GM23338 (cell line): Measurements from ENCODE around the gene TMED7. TPM values are rescaled to one million over a fixed set of nuclear protein-coding genes. Genes with fewer than 3 reads are reported as not detected.

Source experiments
- ATAC-seq: fragments of 200-7000 bp; cut with Tn5 transposase; 3 replicates; pipeline ENCODE4 v1.9.1; 2020
- DNase-seq: peaks from one replicate; pipeline ENCODE4 v3.0.0-alpha.2; 2015; ENCODE audit warnings: low spot score
- H2AFZ ChIP-seq: fragments of 200-600 bp; sonication (generic); 2 replicates; pipeline ENCODE4 v1.8.0; 2016; ENCODE audit warnings: antibody characterized with exemption, mild to moderate bottlenecking, moderate library complexity
- H3F3A ChIP-seq: fragments of 200-600 bp; sonication (generic); replicated peaks from 2 replicates; pipeline ENCODE4 v1.8.0; 2017; ENCODE audit warnings: antibody characterized with exemption, mixed run types, low read depth
- H3K27ac ChIP-seq: fragments of 200-600 bp; sonication (generic); 2 replicates; pipeline ENCODE4 v1.6.1; 2016; ENCODE audit warnings: low read depth
- H3K27me3 ChIP-seq: fragments of 200-600 bp; sonication (generic); 2 replicates; pipeline ENCODE4 v1.8.0; 2016; ENCODE audit warnings: mild to moderate bottlenecking, mixed run types, moderate library complexity; ENCODE audit not compliant: insufficient read depth
- H3K36me3 ChIP-seq: fragments of 200-600 bp; sonication (generic); 2 replicates; pipeline ENCODE4 v1.8.0; 2016; ENCODE audit warnings: mild to moderate bottlenecking; ENCODE audit not compliant: insufficient read depth
- H3K4me1 ChIP-seq: fragments of 200-600 bp; sonication (generic); 2 replicates; pipeline ENCODE4 v1.8.0; 2016; ENCODE audit warnings: mild to moderate bottlenecking, moderate library complexity; ENCODE audit not compliant: insufficient read depth
- H3K4me2 ChIP-seq: fragments of 200-600 bp; sonication (generic); 2 replicates; pipeline ENCODE4 v1.7.1; 2017; ENCODE audit warnings: mixed run types
- H3K4me3 ChIP-seq: fragments of 200-600 bp; sonication (generic); 2 replicates; pipeline ENCODE4 v1.6.1; 2016; ENCODE audit warnings: mixed run types
- H3K79me2 ChIP-seq: fragments of 200-600 bp; sonication (generic); replicated peaks from 2 replicates; pipeline ENCODE4 v1.8.0; 2017; ENCODE audit warnings: mild to moderate bottlenecking; ENCODE audit not compliant: insufficient read depth
- H3K9me2 ChIP-seq: fragments of 200-600 bp; sonication (generic); 2 replicates; pipeline ENCODE4 v1.8.0; 2017; ENCODE audit not compliant: insufficient read depth
- H4K20me1 ChIP-seq: fragments of 200-600 bp; sonication (generic); replicated peaks from 2 replicates; pipeline ENCODE4 v1.8.0; 2017; ENCODE audit warnings: mild to moderate bottlenecking; ENCODE audit not compliant: insufficient read depth
- H3K27ac Mint-ChIP-seq: 2 replicates; pipeline ENCODE4 v1.8.0; 2020; ENCODE audit warnings: inconsistent platforms, mild to moderate bottlenecking, moderate library complexity, mixed read lengths
- H3K27me3 Mint-ChIP-seq: 3 replicates; pipeline ENCODE4 v1.8.0; 2022; ENCODE audit warnings: low read depth, mild to moderate bottlenecking, moderate library complexity, mixed read lengths, inconsistent platforms; ENCODE audit not compliant: insufficient read depth, poor library complexity
- H3K36me3 Mint-ChIP-seq: 3 replicates; pipeline ENCODE4 v1.8.0; 2021; ENCODE audit warnings: low read depth, mild to moderate bottlenecking, inconsistent platforms, moderate library complexity, mixed read lengths
- H3K4me1 Mint-ChIP-seq: 3 replicates; pipeline ENCODE4 v1.8.0; 2020; ENCODE audit warnings: mild to moderate bottlenecking, inconsistent platforms, mixed read lengths
- H3K4me3 Mint-ChIP-seq: 3 replicates; pipeline ENCODE4 v1.8.0; 2021; ENCODE audit warnings: moderate library complexity, mild to moderate bottlenecking, inconsistent platforms, mixed read lengths
- H3K9me3 Mint-ChIP-seq: 3 replicates; pipeline ENCODE4 v1.8.0; 2020; ENCODE audit warnings: moderate library complexity, mild to moderate bottlenecking, inconsistent platforms, mixed read lengths
- EZH2 ChIP-seq: fragments of 200-600 bp; sonication (generic); IDR thresholded peaks from one replicate; pipeline ENCODE4 v1.8.0; 2017; ENCODE audit warnings: antibody characterized with exemption, mild to moderate bottlenecking, low read depth; ENCODE audit not compliant: unreplicated experiment
- EZH2phosphoT487 ChIP-seq: fragments of 200-600 bp; sonication (generic); IDR thresholded peaks from one replicate; pipeline ENCODE4 v1.8.1; 2018; ENCODE audit warnings: antibody characterized with exemption; ENCODE audit not compliant: unreplicated experiment
- JUNB ChIP-seq: IDR thresholded peaks from one replicate; pipeline ENCODE4 v1.6.1; 2016; ENCODE audit warnings: antibody characterized with exemption; ENCODE audit not compliant: unreplicated experiment
- POLR2AphosphoS5 ChIP-seq: IDR thresholded peaks from 2 replicates; pipeline ENCODE4 v1.6.1; 2016; ENCODE audit warnings: antibody characterized with exemption, low read depth
- STAT1 ChIP-seq: IDR thresholded peaks from one replicate; pipeline ENCODE4 v1.6.1; 2016; ENCODE audit warnings: antibody characterized with exemption; ENCODE audit not compliant: unreplicated experiment
- ZNF462 ChIP-seq: fragments of 250-450 bp; sonication (Bioruptor Pico); IDR thresholded peaks from 2 replicates; pipeline ENCODE4 v1.5.0; 2020; ENCODE audit warnings: mild to moderate bottlenecking, moderate library complexity
- polyA plus RNA-seq: library from polyadenylated mRNA; unstranded; fragments of >200 nt; fragmentation: Nextera tagmentation; extraction: Ambion mirVana; gene quantifications from 2 replicates; pipeline ENCODE4 v1.2.1, GENCODE V29; 2016
- total RNA-seq: library from RNA; depleted of rRNA; stranded (reverse); fragments of >200 nt; shearing (Covaris generic); gene quantifications from 2 replicates; pipeline ENCODE4 v1.2.3, GENCODE V29; 2014
- TF ChIP-seq, protein P1 (sequence below), 2 experiments: fragments of 200-600 bp in 1 of 2; sonication (generic) in 1 of 2; conservative IDR thresholded peaks; 2 replicates each; pipeline versions ENCODE4 v1.5.1 to v1.6.1; 2016 to 2017; ENCODE audit warnings: antibody characterized with exemption in 2 of 2, low read depth in 2 of 2, mild to moderate bottlenecking in 2 of 2, moderate library complexity in 1 of 2
- TF ChIP-seq, protein P2 (sequence below): IDR thresholded peaks from 2 replicates; pipeline ENCODE4 v1.6.1; 2016; ENCODE audit warnings: antibody characterized with exemption

The TMED7 gene
- total and polyA plus RNA-seq, 2 experiments from 2014 or later: 30.2 to 158 TPM

DNA sequence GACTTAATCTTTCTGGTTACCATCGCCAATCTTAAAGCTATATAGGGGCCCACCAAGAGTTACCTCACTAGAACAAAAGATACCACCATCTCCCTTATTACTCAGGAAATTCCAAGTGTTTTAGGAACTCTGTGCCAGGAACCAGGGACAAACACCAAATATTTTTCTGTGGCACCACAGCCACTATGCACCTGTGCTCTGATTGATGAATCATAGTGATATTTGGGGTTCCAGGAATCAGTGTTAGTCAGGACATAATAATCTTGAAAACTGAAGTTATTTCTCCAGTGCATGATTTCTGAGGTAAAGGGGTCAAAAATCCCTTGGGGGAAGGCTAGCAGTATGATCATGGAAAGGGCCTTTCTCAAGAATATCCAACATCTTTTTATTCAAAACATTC lies 10.2 kb upstream of the TMED7 start (continued):
- TF ChIP-seq EZH2: no peak
- no peak for TF ChIP-seq JUNB
- TF ChIP-seq POLR2AphosphoS5: no peak
- TF ChIP-seq EZH2phosphoT487: no peak

DNA sequence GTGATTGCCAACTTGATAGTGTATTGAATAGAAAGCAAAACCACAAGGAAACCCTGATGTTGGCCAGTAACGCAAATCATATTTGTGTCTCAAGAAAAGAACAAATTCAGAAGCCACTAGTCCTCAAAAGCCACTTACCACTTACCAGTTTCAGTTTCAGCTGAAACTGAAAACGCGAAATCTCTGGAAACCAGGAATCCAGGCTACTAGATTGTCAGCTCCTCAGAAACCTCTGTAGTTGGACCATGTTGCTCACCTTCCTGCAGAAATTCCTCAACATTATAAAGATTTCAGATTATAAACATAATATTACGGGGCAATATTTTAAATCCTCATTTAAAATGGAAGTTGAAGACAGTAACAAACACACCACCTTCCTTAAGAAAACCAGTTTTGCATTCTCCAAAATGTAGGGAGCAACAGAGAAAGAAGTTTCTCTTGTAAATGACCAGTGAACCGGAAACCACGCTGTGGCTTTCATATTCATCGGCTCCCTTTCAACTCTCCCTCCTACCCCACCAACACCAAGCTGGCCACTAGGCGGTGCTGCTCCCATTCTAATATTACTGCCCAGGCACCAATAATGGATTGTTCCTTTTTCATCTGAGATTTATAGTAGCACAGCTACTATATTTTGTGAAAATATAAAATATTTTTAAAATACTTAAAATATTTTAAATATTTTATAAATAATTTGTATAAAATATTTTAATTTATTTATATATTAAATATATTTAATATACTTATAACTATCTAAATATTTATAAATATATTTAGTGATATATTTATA lies 8.7 kb upstream of the TMED7 start:
- peak overlapping the region; percentile 0; the same call in 1 of the 2 replicates for H2AFZ ChIP-seq
- H3K4me3 ChIP-seq: peak overlapping the region; percentile 38
- H3F3A ChIP-seq: no peaks in the 10 kb centered on the region
- H3K4me2 ChIP-seq: peak overlapping the region; percentile 53
- H3K36me3 ChIP-seq: no peaks in the 10 kb centered on the region
- H3K27ac ChIP-seq: peak overlapping the region; percentile 65
- peaks cover 42% of the 10 kb centered on the region for H3K4me1 ChIP-seq
- peak overlapping the region; percentile 96 for H3K27ac Mint-ChIP-seq
- H3K27me3 Mint-ChIP-seq: no peaks in the 10 kb centered on the region
- TF ChIP-seq STAT1: no peak
- TF ChIP-seq ZNF462: peak; percentile 24; the same call in 1 of the 2 replicates
- TF ChIP-seq, protein P1, sequence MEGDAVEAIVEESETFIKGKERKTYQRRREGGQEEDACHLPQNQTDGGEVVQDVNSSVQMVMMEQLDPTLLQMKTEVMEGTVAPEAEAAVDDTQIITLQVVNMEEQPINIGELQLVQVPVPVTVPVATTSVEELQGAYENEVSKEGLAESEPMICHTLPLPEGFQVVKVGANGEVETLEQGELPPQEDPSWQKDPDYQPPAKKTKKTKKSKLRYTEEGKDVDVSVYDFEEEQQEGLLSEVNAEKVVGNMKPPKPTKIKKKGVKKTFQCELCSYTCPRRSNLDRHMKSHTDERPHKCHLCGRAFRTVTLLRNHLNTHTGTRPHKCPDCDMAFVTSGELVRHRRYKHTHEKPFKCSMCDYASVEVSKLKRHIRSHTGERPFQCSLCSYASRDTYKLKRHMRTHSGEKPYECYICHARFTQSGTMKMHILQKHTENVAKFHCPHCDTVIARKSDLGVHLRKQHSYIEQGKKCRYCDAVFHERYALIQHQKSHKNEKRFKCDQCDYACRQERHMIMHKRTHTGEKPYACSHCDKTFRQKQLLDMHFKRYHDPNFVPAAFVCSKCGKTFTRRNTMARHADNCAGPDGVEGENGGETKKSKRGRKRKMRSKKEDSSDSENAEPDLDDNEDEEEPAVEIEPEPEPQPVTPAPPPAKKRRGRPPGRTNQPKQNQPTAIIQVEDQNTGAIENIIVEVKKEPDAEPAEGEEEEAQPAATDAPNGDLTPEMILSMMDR (conservative IDR thresholded peaks at IDR 0.05; ENCODE audit: low read depth in 2 of 2): peak; percentile 87 to 96
- TF ChIP-seq EZH2phosphoT487: no peak
- TF ChIP-seq, protein P2, sequence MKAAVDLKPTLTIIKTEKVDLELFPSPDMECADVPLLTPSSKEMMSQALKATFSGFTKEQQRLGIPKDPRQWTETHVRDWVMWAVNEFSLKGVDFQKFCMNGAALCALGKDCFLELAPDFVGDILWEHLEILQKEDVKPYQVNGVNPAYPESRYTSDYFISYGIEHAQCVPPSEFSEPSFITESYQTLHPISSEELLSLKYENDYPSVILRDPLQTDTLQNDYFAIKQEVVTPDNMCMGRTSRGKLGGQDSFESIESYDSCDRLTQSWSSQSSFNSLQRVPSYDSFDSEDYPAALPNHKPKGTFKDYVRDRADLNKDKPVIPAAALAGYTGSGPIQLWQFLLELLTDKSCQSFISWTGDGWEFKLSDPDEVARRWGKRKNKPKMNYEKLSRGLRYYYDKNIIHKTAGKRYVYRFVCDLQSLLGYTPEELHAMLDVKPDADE: 0 out of 2 replicates have a peak, but pooled peaks have one; percentile 26
- H3K9me3 Mint-ChIP-seq: no peaks in the 10 kb centered on the region; the same call in 2 of the 3 replicates
- H3K9me2 ChIP-seq: no peaks in the 10 kb centered on the region
- no peaks in the 10 kb centered on the region for H3K27me3 ChIP-seq
- ATAC-seq (peak; percentile 92), DNase-seq (peak; percentile 96)
- H3K4me3 Mint-ChIP-seq: peak overlapping the region; percentile 73
- peaks cover 56% of the 10 kb centered on the region for H3K4me1 Mint-ChIP-seq
- no peaks in the 10 kb centered on the region for H3K36me3 Mint-ChIP-seq
- H3K79me2 ChIP-seq: peaks cover 12% of the 10 kb centered on the region; the same call in 1 of the 2 replicates
- H4K20me1 ChIP-seq: no peaks in the 10 kb centered on the region
